HG03342 (cell line): ENCODE data around the gene GTF2E1.

Source experiments
- ATAC-seq: cut with Tn5 transposase; IDR thresholded peaks from one replicate; pipeline ENCODE4 v1.9.1; 2021; ENCODE audit warnings: mild to moderate bottlenecking, moderate library complexity; ENCODE audit not compliant: unreplicated experiment

The GTF2E1 gene

GRCh38 chr3:120796976-120797375 lies 54.4 kb downstream of the GTF2E1 start:
- ATAC-seq: no peak

GRCh38 chr3:120797857-120798256 lies 55.3 kb downstream of the GTF2E1 start:
- no peak for ATAC-seq

- ATAC-seq: no peak
These were observed 55.8 kb downstream of the GTF2E1 start for GRCh38 chr3:120798346-120798745.

- no peak for ATAC-seq
These were observed 58.1 kb downstream of the GTF2E1 start for GRCh38 chr3:120800625-120801024.

GRCh38 chr3:120801484-120801883 lies 58.9 kb downstream of the GTF2E1 start:
- no peak for ATAC-seq

GRCh38 chr3:120802916-120803315 lies 60.4 kb downstream of the GTF2E1 start:
- ATAC-seq: no peak

GRCh38 chr3:120816728-120817127 lies 74.2 kb downstream of the GTF2E1 start:
- ATAC-seq: no peak

GRCh38 chr3:120820748-120821147 lies 78.2 kb downstream of the GTF2E1 start:
- no peak for ATAC-seq

GRCh38 chr3:120821426-120821825 lies 78.9 kb downstream of the GTF2E1 start:
- no peak for ATAC-seq

- ATAC-seq: no peak
These were observed 80.6 kb downstream of the GTF2E1 start for GRCh38 chr3:120823156-120823555.

GRCh38 chr3:120824613-120825012 lies 82.1 kb downstream of the GTF2E1 start:
- no peak for ATAC-seq

GRCh38 chr3:120828796-120829195 lies 86.3 kb downstream of the GTF2E1 start:
- ATAC-seq: no peak

- ATAC-seq: no peak
These were observed 88.5 kb downstream of the GTF2E1 start for GRCh38 chr3:120831066-120831465.
